SK-N-SH (cell line): ENCODE data around the gene PCNX1. TPM values are rescaled to one million over a fixed set of nuclear protein-coding genes. Genes with fewer than 3 reads are reported as not detected.

Experiments
- CTCF ChIA-PET: fragments of 300-600, 350-600 bp; formaldehyde crosslinking; extraction: SDS; loops from one replicate; lab custom pipeline; 2021; lab: Yijun Ruan, JAX
- POLR2A ChIA-PET: fragments of 350-600 bp; sonication (Branson Sonifier 250); formaldehyde crosslinking; extraction: SDS; loops from one replicate; lab custom pipeline; 2020; ENCODE audit warnings: antibody characterized with exemption, inconsistent platforms; lab: Yijun Ruan, JAX
- DNase-seq: peaks from one replicate; pipeline ENCODE4 v3.0.0; 2012
- H2AFZ ChIP-seq: fragments of 200-600 bp; sonication (generic); 2 replicates; pipeline ENCODE4 v1.8.1; 2016; ENCODE audit warnings: antibody characterized with exemption, mild to moderate bottlenecking, low read depth
- H3F3A ChIP-seq: fragments of 200-600 bp; sonication (generic); replicated peaks from 2 replicates; pipeline ENCODE3; 2016; ENCODE audit warnings: antibody characterized with exemption, mild to moderate bottlenecking; ENCODE audit not compliant: insufficient read depth
- H3K27ac ChIP-seq, 2 experiments: fragments of 200-500 bp in 1 of 2; fragments of 200-600 bp in 1 of 2; sonication (Bioruptor generic) in 1 of 2; sonication (generic), shearing (Covaris generic) in 1 of 2; 2 replicates each; pipeline versions ENCODE4 v1.5.1 to v1.6.1; 2014 to 2016; ENCODE audit warnings: low read depth in 2 of 2, inconsistent platforms in 1 of 2, low read length in 1 of 2, mild to moderate bottlenecking in 1 of 2, mixed read lengths in 1 of 2
- H3K27me3 ChIP-seq: fragments of 200-600 bp; sonication (generic), shearing (Covaris generic); 2 replicates; pipeline ENCODE4 v1.6.1; 2016; ENCODE audit warnings: mixed run types; ENCODE audit not compliant: insufficient read depth
- H3K36me3 ChIP-seq, 2 experiments: fragments of 200-500 bp in 1 of 2; fragments of 200-600 bp in 1 of 2; sonication (Bioruptor generic) in 1 of 2; sonication (generic) in 1 of 2; replicated peaks in 1 of 2; 2 replicates each; pipeline versions ENCODE3 to v1.5.1; 2014 to 2016; ENCODE audit warnings: low read length in 1 of 2, mild to moderate bottlenecking in 1 of 2; ENCODE audit not compliant: insufficient read depth in 2 of 2, control insufficient read depth in 1 of 2
- H3K4me1 ChIP-seq, 2 experiments: fragments of 200-500 bp in 1 of 2; fragments of 200-600 bp in 1 of 2; sonication (Bioruptor generic) in 1 of 2; sonication (generic), shearing (Covaris generic) in 1 of 2; 2 replicates each; pipeline versions ENCODE4 v1.5.1 to v1.6.1; 2014 to 2016; ENCODE audit warnings: low read depth in 1 of 2, low read length in 1 of 2, mixed run types in 1 of 2; ENCODE audit not compliant: insufficient read depth in 2 of 2, control insufficient read depth in 1 of 2
- H3K4me2 ChIP-seq: fragments of 200-600 bp; sonication (generic), shearing (Covaris generic); 2 replicates; pipeline ENCODE4 v1.6.1; 2017; ENCODE audit warnings: mixed run types
- H3K4me3 ChIP-seq, 2 experiments: fragments of 200-500 bp in 1 of 2; fragments of 200-600 bp in 1 of 2; sonication (Bioruptor generic) in 1 of 2; sonication (generic), shearing (Covaris generic) in 1 of 2; 2 replicates each; pipeline versions ENCODE4 v1.5.1 to v1.8.1; 2014 to 2016; ENCODE audit warnings: low read depth in 2 of 2, inconsistent platforms in 1 of 2, low read length in 1 of 2, mild to moderate bottlenecking in 1 of 2, mixed read lengths in 1 of 2, moderate library complexity in 1 of 2
- H3K79me2 ChIP-seq: fragments of 200-600 bp; sonication (generic); 2 replicates; pipeline ENCODE4 v1.8.1; 2017; ENCODE audit warnings: mild to moderate bottlenecking; ENCODE audit not compliant: insufficient read depth
- H3K9ac ChIP-seq: fragments of 200-600 bp; sonication (generic); 2 replicates; pipeline ENCODE4 v1.6.1; 2017; ENCODE audit warnings: mixed run types
- H3K9me2 ChIP-seq: fragments of 200-600 bp; sonication (generic); 2 replicates; pipeline ENCODE4 v1.6.1; 2017; ENCODE audit warnings: mixed run types
- H3K9me3 ChIP-seq: fragments of 200-600 bp; sonication (generic); 2 replicates; pipeline ENCODE4 v1.6.1; 2017; ENCODE audit warnings: mixed run types, mild to moderate bottlenecking, moderate library complexity
- H4K20me1 ChIP-seq: fragments of 200-600 bp; sonication (generic); 2 replicates; pipeline ENCODE4 v1.6.1; 2017; ENCODE audit warnings: mild to moderate bottlenecking, mixed run types; ENCODE audit not compliant: insufficient read depth
- CTCF ChIP-seq: fragments of 200-600 bp; sonication (generic); IDR thresholded peaks from 2 replicates; pipeline ENCODE4 v1.6.1; 2017; ENCODE audit warnings: antibody characterized with exemption, mild to moderate bottlenecking, moderate library complexity
- ELF1 ChIP-seq: IDR thresholded peaks from 2 replicates; pipeline ENCODE4 v1.4.0; 2012
- FOXM1 ChIP-seq: IDR thresholded peaks from 2 replicates; pipeline ENCODE4 v1.4.0; 2012; ENCODE audit warnings: low read depth, mild to moderate bottlenecking
- MAX ChIP-seq: IDR thresholded peaks from 2 replicates; pipeline ENCODE4 v1.4.0; 2012; ENCODE audit warnings: low read depth
- NRF1 ChIP-seq: IDR thresholded peaks from 2 replicates; pipeline ENCODE4 v1.6.1; 2012; ENCODE audit warnings: low read depth, mild to moderate bottlenecking, low read length
- POLR2AphosphoS5 ChIP-seq: IDR thresholded peaks from 2 replicates; pipeline ENCODE4 v1.6.1; 2012; ENCODE audit warnings: low read depth, low read length
- RAD21 ChIP-seq: IDR thresholded peaks from 2 replicates; pipeline ENCODE4 v1.6.1; 2012; ENCODE audit warnings: mild to moderate bottlenecking, low read length
- RFX5 ChIP-seq: IDR thresholded peaks from 2 replicates; pipeline ENCODE4 v1.6.1; 2012; ENCODE audit warnings: mild to moderate bottlenecking, improper control_type of control experiment, low read length
- SIN3A ChIP-seq: IDR thresholded peaks from 2 replicates; pipeline ENCODE4 v1.6.1; 2012; ENCODE audit warnings: low read depth, mild to moderate bottlenecking, low read length, moderate library complexity, borderline replicate concordance
- TCF12 ChIP-seq: IDR thresholded peaks from 2 replicates; pipeline ENCODE4 v1.4.0; 2012
- TEAD4 ChIP-seq: IDR thresholded peaks from 2 replicates; pipeline ENCODE4 v1.4.0; 2012; ENCODE audit warnings: mild to moderate bottlenecking, borderline replicate concordance; ENCODE audit not compliant: insufficient read depth
- USF1 ChIP-seq: IDR thresholded peaks from 2 replicates; pipeline ENCODE4 v1.4.0; 2012; ENCODE audit warnings: low read depth, borderline replicate concordance
- WGBS: methylation state at CpG from one replicate; pipeline ENCODE4 v1.1.6; 2017; ENCODE audit warnings: low lambda C conversion rate; 5-methylcytosine and 5-hydroxymethylcytosine counted together
- polyA plus RNA-seq, 3 experiments: library from polyadenylated mRNA; depleted of rRNA; stranded (reverse); fragments of >200 nt; gene quantifications; 2 replicates each; pipeline ENCODE4 v1.2.3, GENCODE V29; 2012

The PCNX1 gene
- polyA plus RNA-seq, 1 of the 3 experiments (the other 2 are of a cell fraction) = 9.4 TPM

- H2AFZ ChIP-seq = no peak overlapping the region
- no peak overlapping the region for H3K9ac ChIP-seq
- no peaks in the 10 kb centered on the region for H3K9me3 ChIP-seq
- no peaks in the 10 kb centered on the region for H4K20me1 ChIP-seq
- TF ChIP-seq RFX5 (no peak), NRF1 (no peak), MAX (no peak), USF1 (no peak), SIN3A (no peak), POLR2AphosphoS5 (no peak), CTCF (no peak)
- no peak overlapping the region for H3K4me3 ChIP-seq
- H3K27ac ChIP-seq = no peak overlapping the region
- H3K36me3 ChIP-seq = peaks cover 21 to 22% of the 10 kb centered on the region in 2 experiments
- no peak for DNase-seq
- H3K4me1 ChIP-seq = peaks cover 4 to 15% of the 10 kb centered on the region in 2 experiments; a peak in 2 of 4 replicates
- H3K9me2 ChIP-seq = no peaks in the 10 kb centered on the region
- H3F3A ChIP-seq = peaks cover 14% of the 10 kb centered on the region
- no peaks in the 10 kb centered on the region for H3K79me2 ChIP-seq
- H3K27me3 ChIP-seq = no peaks in the 10 kb centered on the region
- whole genome bisulfite sequencing = 96% methylated on average over 7 of the region's 7 CpGs
- no peak overlapping the region for H3K4me2 ChIP-seq
- CTCF ChIA-PET = interaction anchor here (2.8 to 7.3 kb wide), 3 partner anchors 12 to 740 kb away, joined by 6 to 59 read pairs (median 9); no protein-coding TSS in a partner anchor
- POLR2A ChIA-PET = no interaction called here
These were observed 208.7 kb downstream of the PCNX1 start for GRCh38 chr14:71115821-71116567.

- Histone ChIP-seq H3K4me2 (no peak overlapping the region), H4K20me1 (no peaks in the 10 kb centered on the region), H3K4me3 (no peak overlapping the region), H3K79me2 (no peaks in the 10 kb centered on the region), H3K9ac (no peak overlapping the region), H3K9me2 (no peaks in the 10 kb centered on the region), H3K9me3 (no peaks in the 10 kb centered on the region), H3K36me3 (peaks cover 14 to 17% of the 10 kb centered on the region in 2 experiments), H3K4me1 (peaks cover 4 to 15% of the 10 kb centered on the region in 2 experiments; a peak in 2 of 4 replicates), H3F3A (peaks cover 14% of the 10 kb centered on the region), H3K27ac (no peak overlapping the region), H2AFZ (no peak overlapping the region), H3K27me3 (no peaks in the 10 kb centered on the region)
- 94% methylated on average over 8 of the region's 8 CpGs for WGBS
- CTCF ChIA-PET = interaction anchor here (2.8 to 7.3 kb wide), 3 partner anchors 13 to 739 kb away, joined by 6 to 59 read pairs (median 9); no protein-coding TSS in a partner anchor
- DNase-seq = no peak
- POLR2A ChIA-PET = no interaction called here
- TF ChIP-seq RAD21 = no peak
- no peak for TF ChIP-seq TCF12
- no peak for TF ChIP-seq TEAD4
- no peak for TF ChIP-seq CTCF
- no peak for TF ChIP-seq FOXM1
- no peak for TF ChIP-seq ELF1
- no peak for TF ChIP-seq MAX
These were observed 209.4 kb downstream of the PCNX1 start for GRCh38 chr14:71116568-71117122.
